Measurements from ENCODE around the gene PEA15. TPM values are rescaled to one million over a fixed set of nuclear protein-coding genes. Genes with fewer than 3 reads are reported as not detected.
A peak's percentile ranks its signal among the peaks of the same experiment; 100 is the strongest.

PEA15 gene, protein sequence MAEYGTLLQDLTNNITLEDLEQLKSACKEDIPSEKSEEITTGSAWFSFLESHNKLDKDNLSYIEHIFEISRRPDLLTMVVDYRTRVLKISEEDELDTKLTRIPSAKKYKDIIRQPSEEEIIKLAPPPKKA
- polyA plus RNA-seq (2012; ENCODE audit: insufficient read depth, insufficient read length, low read depth), result 114 TPM

DNA sequence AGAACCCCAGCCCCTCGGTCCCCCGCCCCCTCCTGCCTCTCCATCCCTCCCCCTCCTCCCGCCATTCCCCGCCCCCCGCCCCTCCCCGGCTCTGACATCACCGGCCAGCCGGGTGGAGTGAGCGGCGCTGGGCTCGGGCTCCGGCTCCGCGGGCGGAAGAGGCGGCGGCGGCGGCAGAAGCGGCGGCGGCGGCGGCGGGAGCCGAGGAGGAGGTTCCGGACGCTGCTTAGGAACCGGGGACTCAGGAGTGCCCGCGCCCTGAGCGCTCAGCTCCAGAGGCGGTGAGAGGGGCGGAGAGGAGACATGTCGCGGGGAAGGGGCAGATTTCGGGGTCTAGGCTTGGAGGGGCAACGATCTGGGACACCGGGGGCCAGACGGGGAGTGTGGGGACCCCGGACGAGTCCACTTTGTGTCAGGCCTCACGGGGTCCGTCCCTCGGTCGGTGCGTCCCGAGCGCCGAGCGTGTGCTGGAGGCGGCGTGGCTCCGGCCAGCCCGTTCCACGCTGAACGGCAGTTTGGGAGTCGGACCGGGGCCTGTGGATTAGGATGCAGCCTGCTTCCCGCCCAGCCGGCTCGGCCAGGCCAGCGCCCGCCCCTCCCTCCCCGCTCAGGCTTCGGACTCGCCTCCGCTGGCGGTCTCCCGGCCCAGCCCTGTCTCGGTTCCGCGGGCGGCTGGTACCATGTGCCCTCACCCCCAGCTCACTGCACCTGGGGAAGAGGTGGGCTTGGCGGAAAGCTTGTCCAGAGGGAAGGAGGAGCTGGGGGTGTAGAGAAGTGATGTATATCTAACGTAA lies at the start of gene PEA15:
PEA15 (plus strand) TSS at position 143 of the 794 bp plus-strand sequence. CDS start 6,161 bp downstream, outside the sequence.
- peaks cover 25% of the 10 kb centered on the region for H3K4me1 ChIP-seq
- peaks cover 6% of the 10 kb centered on the region for H3K36me3 ChIP-seq
- TF ChIP-seq, protein P1, sequence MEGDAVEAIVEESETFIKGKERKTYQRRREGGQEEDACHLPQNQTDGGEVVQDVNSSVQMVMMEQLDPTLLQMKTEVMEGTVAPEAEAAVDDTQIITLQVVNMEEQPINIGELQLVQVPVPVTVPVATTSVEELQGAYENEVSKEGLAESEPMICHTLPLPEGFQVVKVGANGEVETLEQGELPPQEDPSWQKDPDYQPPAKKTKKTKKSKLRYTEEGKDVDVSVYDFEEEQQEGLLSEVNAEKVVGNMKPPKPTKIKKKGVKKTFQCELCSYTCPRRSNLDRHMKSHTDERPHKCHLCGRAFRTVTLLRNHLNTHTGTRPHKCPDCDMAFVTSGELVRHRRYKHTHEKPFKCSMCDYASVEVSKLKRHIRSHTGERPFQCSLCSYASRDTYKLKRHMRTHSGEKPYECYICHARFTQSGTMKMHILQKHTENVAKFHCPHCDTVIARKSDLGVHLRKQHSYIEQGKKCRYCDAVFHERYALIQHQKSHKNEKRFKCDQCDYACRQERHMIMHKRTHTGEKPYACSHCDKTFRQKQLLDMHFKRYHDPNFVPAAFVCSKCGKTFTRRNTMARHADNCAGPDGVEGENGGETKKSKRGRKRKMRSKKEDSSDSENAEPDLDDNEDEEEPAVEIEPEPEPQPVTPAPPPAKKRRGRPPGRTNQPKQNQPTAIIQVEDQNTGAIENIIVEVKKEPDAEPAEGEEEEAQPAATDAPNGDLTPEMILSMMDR (IDR thresholded peaks at IDR 0.05; ENCODE audit: low read depth, low read length), result no peak
- no peaks in the 10 kb centered on the region for H3K27me3 ChIP-seq
- peak within 1 kb of the TSS; percentile 95 for H3K4me3 ChIP-seq (ENCODE audit: low read depth, low read length)
- no peaks in the 10 kb centered on the region for H3K9me3 ChIP-seq
- peak; percentile 85 for DNase-seq

DNA sequence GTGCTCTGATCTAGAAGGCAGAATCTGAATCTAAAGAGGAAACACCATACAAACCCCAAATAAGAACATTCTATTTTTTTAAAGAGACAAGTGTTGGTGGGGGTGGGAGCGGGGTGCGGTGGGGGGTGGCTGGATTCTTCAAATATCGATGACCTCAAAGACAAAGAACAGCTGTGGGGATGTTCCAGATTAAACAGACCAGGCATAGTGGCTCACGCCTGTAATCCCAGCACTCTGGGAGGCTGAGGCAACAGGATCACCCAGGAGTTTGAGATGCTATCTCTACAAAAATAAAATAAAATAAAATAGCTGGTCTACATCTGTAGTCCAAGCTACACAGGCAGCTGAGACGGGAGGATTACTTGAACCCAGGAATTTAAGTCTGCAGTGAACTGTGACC lies 48.8 kb upstream of the PEA15 start:
- DNase-seq, result no peak

DNA sequence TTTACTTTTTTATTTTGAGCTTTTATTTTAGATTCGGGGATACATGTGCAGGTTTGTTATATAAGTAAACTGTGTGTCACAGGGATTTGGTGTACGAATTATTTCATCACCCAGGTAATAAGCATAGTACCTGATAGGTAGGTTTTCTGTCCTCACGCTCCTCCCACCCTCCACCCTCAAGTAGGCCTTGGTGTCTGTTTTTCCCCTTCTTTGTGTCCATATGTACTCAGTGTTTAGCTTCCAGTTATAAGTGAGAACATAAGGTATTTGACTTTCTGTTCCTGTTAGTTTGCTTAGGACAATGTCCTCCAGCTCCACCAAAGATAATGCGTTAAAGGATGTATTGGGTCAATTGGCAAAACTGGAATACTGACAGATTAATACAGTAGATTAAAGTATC lies 48.0 kb upstream of the PEA15 start:
- TF ChIP-seq, protein P1 (IDR thresholded peaks at IDR 0.05; ENCODE audit: low read depth, low read length), result no peak
- no peaks in the 10 kb centered on the region for H3K9me3 ChIP-seq
- no peak for DNase-seq

More for the DNA sequence above, 48.8 kb upstream of the PEA15 start:
- TF ChIP-seq, protein P1 (IDR thresholded peaks at IDR 0.05; ENCODE audit: low read depth, low read length), result no peak
- Histone ChIP-seq H3K4me3 (ENCODE audit: low read depth, low read length) (no peak overlapping the region), H3K9me3 (no peaks in the 10 kb centered on the region), H3K4me1 (no peaks in the 10 kb centered on the region), H3K36me3 (no peaks in the 10 kb centered on the region), H3K27me3 (peaks cover 10% of the 10 kb centered on the region)

DNA sequence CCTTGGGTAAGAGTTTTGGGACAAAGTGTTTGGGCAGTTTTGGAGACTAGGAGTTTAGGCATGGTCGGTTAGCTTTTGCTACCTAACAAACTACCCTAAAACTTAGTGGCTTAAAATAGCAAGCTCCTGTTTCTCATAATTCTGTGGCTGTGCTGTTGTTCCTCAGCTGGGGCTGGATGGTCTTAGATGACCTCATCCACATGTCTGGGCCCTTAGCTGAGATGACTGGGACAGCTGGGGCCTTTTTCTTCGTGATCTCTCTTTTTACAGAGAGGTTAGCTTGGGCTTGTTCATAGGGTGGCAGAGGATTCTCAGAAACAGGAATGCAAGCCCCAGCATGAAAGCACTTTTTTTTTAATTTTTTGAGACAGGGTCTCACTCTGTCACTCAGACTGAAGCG lies 47.2 kb upstream of the PEA15 start:
- no peaks in the 10 kb centered on the region for H3K36me3 ChIP-seq
- no peaks in the 10 kb centered on the region for H3K9me3 ChIP-seq
- H3K4me3 ChIP-seq (ENCODE audit: low read depth, low read length), result no peak overlapping the region
- no peaks in the 10 kb centered on the region for H3K4me1 ChIP-seq
- TF ChIP-seq, protein P1 (IDR thresholded peaks at IDR 0.05; ENCODE audit: low read depth, low read length), result no peak
- H3K27me3 ChIP-seq, result peaks cover 11% of the 10 kb centered on the region
- no peak for DNase-seq

More for the DNA sequence above, 48.0 kb upstream of the PEA15 start:
- Histone ChIP-seq H3K36me3 (no peaks in the 10 kb centered on the region), H3K4me3 (ENCODE audit: low read depth, low read length) (no peak overlapping the region), H3K27me3 (peaks cover 12% of the 10 kb centered on the region), H3K4me1 (no peaks in the 10 kb centered on the region)

DNA sequence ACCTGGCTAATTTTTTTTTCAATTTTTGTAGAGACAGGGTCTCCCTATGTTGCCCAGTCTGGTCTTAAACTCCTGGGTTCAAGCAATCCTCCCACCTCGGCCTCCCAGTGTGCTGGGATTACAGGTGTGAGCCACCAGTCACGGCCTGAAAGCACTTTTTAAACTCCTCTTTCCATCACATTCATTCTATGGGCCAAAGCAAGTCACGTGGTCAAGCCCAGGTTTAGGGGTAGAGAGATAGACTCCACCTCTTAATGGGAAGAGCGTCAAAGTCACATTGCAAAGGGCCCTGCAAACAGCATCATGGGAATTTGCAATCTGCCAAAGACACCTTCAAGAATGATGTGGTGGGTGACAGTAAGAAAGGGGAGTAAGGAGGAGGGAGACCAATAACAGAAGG lies 46.6 kb upstream of the PEA15 start:
- TF ChIP-seq, protein P1 (IDR thresholded peaks at IDR 0.05; ENCODE audit: low read depth, low read length), result no peak
- Histone ChIP-seq H3K36me3 (no peaks in the 10 kb centered on the region), H3K4me1 (no peaks in the 10 kb centered on the region), H3K27me3 (peaks cover 8% of the 10 kb centered on the region), H3K9me3 (no peaks in the 10 kb centered on the region), H3K4me3 (ENCODE audit: low read depth, low read length) (no peak overlapping the region)
- no peak for DNase-seq

DNA sequence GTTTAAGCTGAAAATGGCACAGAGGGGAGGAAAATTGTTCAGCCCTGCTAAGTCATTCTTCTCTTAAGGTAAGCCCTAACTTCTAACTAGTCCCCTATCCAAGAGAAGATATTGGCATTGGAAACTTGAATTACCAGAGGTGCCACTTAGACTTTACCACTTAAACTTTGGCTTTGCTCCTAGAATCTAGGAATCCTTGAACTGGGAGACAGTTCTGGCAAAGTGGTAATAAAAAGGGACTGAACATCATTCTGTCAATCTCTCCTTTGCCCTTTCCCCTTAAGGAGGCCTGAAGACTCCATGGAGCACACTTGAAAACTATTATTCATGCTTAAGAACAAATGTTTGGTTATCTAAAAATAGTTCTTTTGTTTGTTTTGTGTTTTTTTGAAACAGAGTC lies 45.3 kb upstream of the PEA15 start:
- Histone ChIP-seq H3K4me1 (no peaks in the 10 kb centered on the region), H3K9me3 (no peaks in the 10 kb centered on the region), H3K27me3 (peaks cover 8% of the 10 kb centered on the region), H3K36me3 (no peaks in the 10 kb centered on the region), H3K4me3 (ENCODE audit: low read depth, low read length) (no peak overlapping the region)
- TF ChIP-seq, protein P1 (IDR thresholded peaks at IDR 0.05; ENCODE audit: low read depth, low read length), result no peak
- DNase-seq, result no peak
